Progenitor cell of endocrine pancreas (in vitro differentiated cells): ENCODE results near the gene MGST1. TPM values are rescaled to one million over a fixed set of nuclear protein-coding genes. Genes with fewer than 3 reads are reported as not detected.
A peak's percentile ranks its signal among the peaks of the same experiment; 100 is the strongest.

ENCODE experiments used
- DNase-seq: peaks from one replicate; pipeline ENCODE4 v3.0.0; 2021; ENCODE audit warnings: low spot score; ENCODE audit not compliant: unreplicated experiment
- H3K27ac Mint-ChIP-seq: 2 replicates; pipeline ENCODE4 v1.8.0; 2021; ENCODE audit warnings: mild to moderate bottlenecking, moderate library complexity, mixed read lengths
- H3K27me3 Mint-ChIP-seq: 2 replicates; pipeline ENCODE4 v1.8.0; 2021; ENCODE audit warnings: mixed read lengths
- H3K36me3 Mint-ChIP-seq: 2 replicates; pipeline ENCODE4 v1.8.0; 2022; ENCODE audit warnings: mixed read lengths; ENCODE audit not compliant: insufficient read depth
- H3K4me1 Mint-ChIP-seq: 2 replicates; pipeline ENCODE4 v1.8.0; 2021; ENCODE audit warnings: low read depth, mixed read lengths
- H3K4me3 Mint-ChIP-seq: 2 replicates; pipeline ENCODE4 v1.8.0; 2021; ENCODE audit warnings: low read depth, mild to moderate bottlenecking, moderate library complexity, mixed read lengths
- H3K9me3 Mint-ChIP-seq: 2 replicates; pipeline ENCODE4 v1.8.0; 2021; ENCODE audit warnings: low read depth, mixed read lengths
- total RNA-seq: library from RNA; stranded (reverse); gene quantifications from 2 replicates; pipeline ENCODE4 v1.2.1, GENCODE V29; 2021
- TF ChIP-seq, protein P1 (sequence below): fragments of 200-600 bp; sonication (generic); IDR thresholded peaks from one replicate; pipeline ENCODE4 v1.5.0; 2021; ENCODE audit warnings: antibody characterized with exemption, mild to moderate bottlenecking; ENCODE audit not compliant: unreplicated experiment

The MGST1 gene
- total RNA-seq, 1 donor from 2014 or later, result 198 TPM

DNA sequence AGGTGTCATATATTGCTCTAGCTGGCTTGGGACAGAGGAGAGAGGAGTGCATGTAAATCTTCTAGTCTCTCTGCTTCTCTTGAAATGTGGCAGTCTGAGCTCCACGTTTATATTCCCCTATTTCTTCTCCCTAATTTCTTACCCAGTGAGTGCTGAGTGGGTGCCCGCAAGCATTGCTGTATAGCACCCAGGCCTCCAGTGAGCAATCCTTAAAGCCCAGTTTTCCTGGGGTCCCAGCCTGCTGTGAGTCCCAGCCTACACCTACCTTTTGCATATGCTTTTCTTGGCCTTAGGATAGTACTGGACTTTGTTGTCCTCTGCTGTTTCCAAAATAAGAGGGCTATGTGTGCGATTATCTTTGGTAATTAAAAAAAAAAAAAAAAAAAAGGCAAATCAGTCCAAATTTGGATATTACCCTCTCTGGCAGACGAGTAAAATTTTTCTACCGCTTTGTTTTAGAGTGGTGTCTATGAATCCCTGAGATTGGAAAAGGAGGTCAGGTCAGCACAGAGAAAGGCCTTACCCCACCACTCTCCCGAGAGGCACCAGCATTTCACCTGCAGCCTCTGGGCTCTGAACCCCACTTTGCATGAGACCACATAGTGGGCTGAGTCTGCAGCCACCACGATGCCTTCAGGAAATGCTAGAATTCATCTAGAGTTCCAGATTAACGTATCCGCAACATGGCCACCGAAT is 1.1 kb downstream of the MGST1 start:
- Mint-ChIP-seq H3K9me3 (peaks cover 3% of the 10 kb centered on the region), H3K36me3 (peaks cover 10% of the 10 kb centered on the region), H3K4me1 (peaks cover 51% of the 10 kb centered on the region), H3K27me3 (no peaks in the 10 kb centered on the region), H3K4me3 (peak overlapping the region; percentile 88), H3K27ac (peak overlapping the region; percentile 95)
- TF ChIP-seq, protein P1, sequence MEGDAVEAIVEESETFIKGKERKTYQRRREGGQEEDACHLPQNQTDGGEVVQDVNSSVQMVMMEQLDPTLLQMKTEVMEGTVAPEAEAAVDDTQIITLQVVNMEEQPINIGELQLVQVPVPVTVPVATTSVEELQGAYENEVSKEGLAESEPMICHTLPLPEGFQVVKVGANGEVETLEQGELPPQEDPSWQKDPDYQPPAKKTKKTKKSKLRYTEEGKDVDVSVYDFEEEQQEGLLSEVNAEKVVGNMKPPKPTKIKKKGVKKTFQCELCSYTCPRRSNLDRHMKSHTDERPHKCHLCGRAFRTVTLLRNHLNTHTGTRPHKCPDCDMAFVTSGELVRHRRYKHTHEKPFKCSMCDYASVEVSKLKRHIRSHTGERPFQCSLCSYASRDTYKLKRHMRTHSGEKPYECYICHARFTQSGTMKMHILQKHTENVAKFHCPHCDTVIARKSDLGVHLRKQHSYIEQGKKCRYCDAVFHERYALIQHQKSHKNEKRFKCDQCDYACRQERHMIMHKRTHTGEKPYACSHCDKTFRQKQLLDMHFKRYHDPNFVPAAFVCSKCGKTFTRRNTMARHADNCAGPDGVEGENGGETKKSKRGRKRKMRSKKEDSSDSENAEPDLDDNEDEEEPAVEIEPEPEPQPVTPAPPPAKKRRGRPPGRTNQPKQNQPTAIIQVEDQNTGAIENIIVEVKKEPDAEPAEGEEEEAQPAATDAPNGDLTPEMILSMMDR, result no peak
- DNase-seq, result no peak

DNA sequence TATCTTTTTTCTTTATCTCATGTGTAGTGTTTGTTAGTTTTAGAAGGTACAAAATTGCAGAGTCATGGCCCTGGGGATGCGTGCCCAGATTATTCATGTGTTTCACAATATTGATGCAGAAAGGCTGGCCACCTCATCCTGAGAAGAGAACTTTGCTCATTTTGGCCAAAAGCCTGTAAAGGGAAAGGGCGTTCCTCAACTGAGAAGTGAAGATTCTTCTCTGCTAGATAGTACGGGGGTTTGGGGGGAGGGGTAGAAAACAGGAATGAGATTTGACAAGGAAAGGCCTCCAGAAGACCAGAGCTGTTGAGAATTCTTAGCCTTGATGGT is 1.7 kb downstream of the MGST1 start:
- DNase-seq, result no peak
- Mint-ChIP-seq H3K9me3 (no peaks in the 10 kb centered on the region), H3K27ac (peak overlapping the region; percentile 95)

DNA sequence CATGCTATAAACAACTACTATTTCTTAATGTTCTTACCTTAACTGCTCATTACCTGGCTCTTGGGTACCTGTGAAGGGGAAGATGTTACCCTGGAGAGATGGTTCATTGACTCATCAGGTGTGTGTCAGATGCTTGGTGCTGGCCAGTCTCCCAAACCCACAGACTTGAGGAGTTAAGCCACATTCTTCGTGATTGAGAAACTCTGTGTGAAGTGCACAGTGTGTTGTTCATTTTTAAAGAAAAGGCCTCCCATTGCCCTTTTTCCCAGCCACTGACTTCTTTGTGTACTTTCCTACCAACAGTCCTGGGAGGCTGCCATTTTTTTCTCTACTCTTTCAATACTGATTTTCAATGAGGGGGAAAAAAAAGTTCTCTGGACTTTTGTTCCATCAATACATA is 3.2 kb downstream of the MGST1 start:
- H3K4me3 Mint-ChIP-seq, result peak overlapping the region; percentile 32
- H3K27ac Mint-ChIP-seq, result no peak overlapping the region
- no peaks in the 10 kb centered on the region for H3K27me3 Mint-ChIP-seq
- no peaks in the 10 kb centered on the region for H3K9me3 Mint-ChIP-seq
- H3K36me3 Mint-ChIP-seq, result peaks cover 19% of the 10 kb centered on the region
- H3K4me1 Mint-ChIP-seq, result peaks cover 38% of the 10 kb centered on the region
- TF ChIP-seq, protein P1, result no peak
- DNase-seq, result no peak

More for the DNA sequence above, 1.7 kb downstream of the MGST1 start:
- peaks cover 11% of the 10 kb centered on the region for H3K36me3 Mint-ChIP-seq
- TF ChIP-seq, protein P1, result no peak
- H3K4me1 Mint-ChIP-seq, result peaks cover 50% of the 10 kb centered on the region
- peak overlapping the region; percentile 88 for H3K4me3 Mint-ChIP-seq
- H3K27me3 Mint-ChIP-seq, result no peaks in the 10 kb centered on the region

GRCh38 chr12:16352481-16352880 is 5.0 kb downstream of the MGST1 start:
- TF ChIP-seq, protein P1, result no peak
- H3K4me3 Mint-ChIP-seq, result no peak overlapping the region
- H3K27me3 Mint-ChIP-seq, result no peaks in the 10 kb centered on the region
- DNase-seq, result no peak
- no peaks in the 10 kb centered on the region for H3K9me3 Mint-ChIP-seq
- peaks cover 29% of the 10 kb centered on the region for H3K36me3 Mint-ChIP-seq
- H3K4me1 Mint-ChIP-seq, result peaks cover 26% of the 10 kb centered on the region
- H3K27ac Mint-ChIP-seq, result no peak overlapping the region

GRCh38 chr12:16358878-16359277 is 11.4 kb downstream of the MGST1 start:
- H3K36me3 Mint-ChIP-seq, result peaks cover 67% of the 10 kb centered on the region
- no peak overlapping the region for H3K27ac Mint-ChIP-seq
- DNase-seq, result no peak

More at GRCh38 chr12:16358878-16359277, 11.4 kb downstream of the MGST1 start:
- peaks cover 13% of the 10 kb centered on the region for H3K9me3 Mint-ChIP-seq
- H3K27me3 Mint-ChIP-seq, result no peaks in the 10 kb centered on the region
- TF ChIP-seq, protein P1, result no peak
- no peak overlapping the region for H3K4me3 Mint-ChIP-seq
- peaks cover 2% of the 10 kb centered on the region for H3K4me1 Mint-ChIP-seq
